GM12874 (cell line): ENCODE results near the gene TPGS2.

ENCODE experiments used
- TF ChIP-seq, protein P1 (sequence below): IDR thresholded peaks from 2 replicates; pipeline ENCODE4 v1.5.1; 2011; ENCODE audit warnings: low read depth, mild to moderate bottlenecking, control low read depth, low read length, moderate library complexity; ENCODE audit not compliant: insufficient read depth

The TPGS2 gene

GRCh38 chr18:36850527-36851201, 21.9 kb upstream of the TPGS2 start:
- TF ChIP-seq, protein P1, sequence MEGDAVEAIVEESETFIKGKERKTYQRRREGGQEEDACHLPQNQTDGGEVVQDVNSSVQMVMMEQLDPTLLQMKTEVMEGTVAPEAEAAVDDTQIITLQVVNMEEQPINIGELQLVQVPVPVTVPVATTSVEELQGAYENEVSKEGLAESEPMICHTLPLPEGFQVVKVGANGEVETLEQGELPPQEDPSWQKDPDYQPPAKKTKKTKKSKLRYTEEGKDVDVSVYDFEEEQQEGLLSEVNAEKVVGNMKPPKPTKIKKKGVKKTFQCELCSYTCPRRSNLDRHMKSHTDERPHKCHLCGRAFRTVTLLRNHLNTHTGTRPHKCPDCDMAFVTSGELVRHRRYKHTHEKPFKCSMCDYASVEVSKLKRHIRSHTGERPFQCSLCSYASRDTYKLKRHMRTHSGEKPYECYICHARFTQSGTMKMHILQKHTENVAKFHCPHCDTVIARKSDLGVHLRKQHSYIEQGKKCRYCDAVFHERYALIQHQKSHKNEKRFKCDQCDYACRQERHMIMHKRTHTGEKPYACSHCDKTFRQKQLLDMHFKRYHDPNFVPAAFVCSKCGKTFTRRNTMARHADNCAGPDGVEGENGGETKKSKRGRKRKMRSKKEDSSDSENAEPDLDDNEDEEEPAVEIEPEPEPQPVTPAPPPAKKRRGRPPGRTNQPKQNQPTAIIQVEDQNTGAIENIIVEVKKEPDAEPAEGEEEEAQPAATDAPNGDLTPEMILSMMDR: no peak

DNA sequence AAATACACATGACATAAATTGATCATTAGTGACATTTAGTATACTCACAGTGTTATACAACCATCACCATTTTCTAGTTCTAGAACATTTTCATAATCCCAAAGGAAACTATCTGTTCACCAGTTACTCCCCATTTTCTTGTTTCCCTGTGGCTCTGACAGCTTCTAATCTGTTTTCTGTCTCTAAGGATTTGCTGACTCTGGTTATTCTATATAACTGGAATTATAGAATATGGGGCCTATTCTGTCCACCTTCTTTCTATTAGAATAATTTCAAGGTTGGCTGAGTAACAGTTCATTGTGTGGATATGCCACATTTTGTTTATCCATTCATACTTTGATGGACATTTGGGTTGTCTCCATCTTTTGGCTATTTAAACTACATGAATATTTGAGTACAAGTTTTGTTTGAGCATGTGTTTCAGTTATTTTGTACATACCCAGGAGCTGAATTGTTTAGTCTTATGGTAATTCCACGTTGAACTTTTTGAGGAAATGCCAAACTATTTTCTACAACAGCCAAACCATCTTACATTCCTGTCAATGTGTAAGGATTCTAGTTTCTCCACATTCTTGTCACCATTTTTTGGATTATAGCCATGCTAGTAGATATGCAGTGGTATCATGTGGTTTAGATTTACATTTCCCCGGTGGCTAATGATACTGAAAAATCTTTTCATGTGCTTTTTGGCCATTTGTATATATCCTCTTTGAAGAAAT, 20.6 kb upstream of the TPGS2 start:
- TF ChIP-seq, protein P1: no peak

- TF ChIP-seq, protein P1: no peak
Measured at GRCh38 chr18:36848609-36849008, 19.8 kb upstream of the TPGS2 start.

GRCh38 chr18:36843784-36844183, 15.0 kb upstream of the TPGS2 start:
- TF ChIP-seq, protein P1: no peak

DNA sequence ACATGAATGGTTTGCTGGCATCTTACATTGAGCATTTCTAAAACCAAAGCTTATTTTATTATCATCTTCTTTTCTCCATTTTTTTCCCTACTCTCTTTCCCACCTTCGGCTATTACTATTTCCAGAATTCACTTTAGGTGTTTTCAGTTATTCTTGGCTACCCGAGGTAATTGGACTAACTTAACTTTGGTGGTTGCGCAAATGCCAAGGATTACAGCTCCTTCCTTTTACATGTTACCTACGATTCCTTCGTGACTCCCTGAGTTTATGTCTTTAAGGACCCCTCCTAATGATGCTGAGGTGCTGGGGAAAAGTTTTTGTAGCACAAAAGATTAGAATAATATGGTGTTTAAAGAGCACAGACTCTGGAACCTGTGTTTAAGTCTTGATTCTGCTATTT, 14.4 kb upstream of the TPGS2 start:
- TF ChIP-seq, protein P1: no peak

DNA sequence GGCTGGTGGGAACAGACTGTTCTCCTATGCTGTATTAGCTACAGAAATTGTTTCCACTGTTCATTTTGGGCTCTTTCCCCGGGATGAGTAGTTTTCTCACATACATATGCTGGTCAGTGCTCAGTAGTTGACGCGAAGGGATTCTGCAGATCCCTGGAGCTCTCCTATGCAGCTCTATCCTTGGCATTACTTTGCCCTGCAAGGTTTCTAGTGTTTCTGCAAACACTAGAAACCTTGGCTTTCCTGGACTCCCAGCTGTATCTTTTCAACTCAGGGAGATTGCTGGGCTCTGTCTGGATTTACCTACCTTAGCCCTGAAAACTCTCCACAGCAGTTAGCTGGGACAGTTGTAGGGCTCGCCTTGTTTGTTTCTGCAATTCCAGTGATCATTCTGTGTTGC, 11.0 kb upstream of the TPGS2 start:
- TF ChIP-seq, protein P1: no peak

DNA sequence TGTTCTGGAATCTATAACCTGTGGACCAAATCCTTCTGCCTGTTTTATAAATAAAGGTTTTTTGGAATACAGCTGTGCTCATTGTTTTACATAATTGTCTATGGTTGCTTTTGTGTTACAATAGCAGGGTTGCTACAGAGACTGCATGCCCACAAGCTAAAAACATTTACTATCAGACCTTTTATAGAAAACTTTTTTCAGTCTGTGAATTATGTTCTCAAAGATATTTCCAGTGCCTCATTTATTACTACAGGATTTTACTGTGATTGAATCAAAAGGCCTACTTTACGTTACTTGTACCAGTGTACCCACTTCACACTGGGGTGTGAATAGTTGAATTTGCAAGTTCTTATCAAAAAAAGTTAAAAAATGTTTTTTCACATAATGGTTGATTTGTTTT, 7.1 kb upstream of the TPGS2 start:
- TF ChIP-seq, protein P1: no peak
